Endothelial cell (in vitro differentiated cells): ENCODE results near the gene SAMD4A. TPM values are rescaled to one million over a fixed set of nuclear protein-coding genes. Genes with fewer than 3 reads are reported as not detected.
A peak's percentile ranks its signal among the peaks of the same experiment; 100 is the strongest.

Source experiments
- DNase-seq: peaks from one replicate; pipeline ENCODE4 v3.0.0; 2021; ENCODE audit warnings: low spot score
- H3K27ac Mint-ChIP-seq: one replicate; pipeline ENCODE4 v1.8.0; 2021; ENCODE audit warnings: mixed read lengths, inconsistent platforms; ENCODE audit not compliant: unreplicated experiment
- H3K27me3 Mint-ChIP-seq: one replicate; pipeline ENCODE4 v1.8.0; 2021; ENCODE audit warnings: mild to moderate bottlenecking, moderate library complexity, mixed read lengths, inconsistent platforms; ENCODE audit not compliant: unreplicated experiment
- H3K36me3 Mint-ChIP-seq: one replicate; pipeline ENCODE4 v1.8.0; 2021; ENCODE audit warnings: mild to moderate bottlenecking, low read depth, mixed read lengths, inconsistent platforms; ENCODE audit not compliant: unreplicated experiment
- H3K4me1 Mint-ChIP-seq: one replicate; pipeline ENCODE4 v1.8.0; 2021; ENCODE audit warnings: mild to moderate bottlenecking, mixed read lengths, inconsistent platforms; ENCODE audit not compliant: unreplicated experiment
- H3K4me3 Mint-ChIP-seq: one replicate; pipeline ENCODE4 v1.8.0; 2021; ENCODE audit warnings: mild to moderate bottlenecking, mixed read lengths, inconsistent platforms; ENCODE audit not compliant: unreplicated experiment
- H3K9me3 Mint-ChIP-seq: one replicate; pipeline ENCODE4 v1.8.0; 2021; ENCODE audit warnings: mixed read lengths, inconsistent platforms; ENCODE audit not compliant: unreplicated experiment
- total RNA-seq: library from RNA; stranded (reverse); fragmentation: NEBNext Ultra II Directional; extraction: Animal tissue kit (Norgen Biotek cat#: 25700); gene quantifications from one replicate; pipeline ENCODE4 v1.2.1, GENCODE V29; 2021; ENCODE audit not compliant: unreplicated experiment
- TF ChIP-seq, protein P1 (sequence below): fragments of 200-600 bp; sonication (generic); IDR thresholded peaks from one replicate; pipeline ENCODE4 v1.5.0; 2021; ENCODE audit warnings: antibody characterized with exemption; ENCODE audit not compliant: unreplicated experiment

The SAMD4A gene
- total RNA-seq, 1 donor from 2014 or later: 9.2 TPM

DNA sequence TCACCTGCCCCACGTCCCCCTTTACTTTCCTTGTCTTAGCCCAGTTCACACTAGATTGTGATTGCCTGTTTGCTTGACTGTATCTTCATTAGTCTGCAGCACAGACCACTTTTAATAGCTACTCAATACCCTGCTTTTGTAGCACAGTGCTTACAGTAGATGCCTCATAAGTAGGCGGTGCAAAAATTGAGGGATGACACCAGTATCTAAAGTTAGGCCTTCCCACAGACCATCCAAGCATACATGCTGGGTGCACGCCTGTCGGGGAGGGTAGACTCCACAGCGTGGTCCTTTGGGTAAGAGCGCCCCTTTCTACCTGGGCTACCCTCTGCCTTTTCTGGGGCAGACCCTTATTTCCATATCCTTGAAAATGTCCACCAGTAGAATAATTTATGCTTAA is 194.9 kb downstream of the SAMD4A start:
- TF ChIP-seq, protein P1, sequence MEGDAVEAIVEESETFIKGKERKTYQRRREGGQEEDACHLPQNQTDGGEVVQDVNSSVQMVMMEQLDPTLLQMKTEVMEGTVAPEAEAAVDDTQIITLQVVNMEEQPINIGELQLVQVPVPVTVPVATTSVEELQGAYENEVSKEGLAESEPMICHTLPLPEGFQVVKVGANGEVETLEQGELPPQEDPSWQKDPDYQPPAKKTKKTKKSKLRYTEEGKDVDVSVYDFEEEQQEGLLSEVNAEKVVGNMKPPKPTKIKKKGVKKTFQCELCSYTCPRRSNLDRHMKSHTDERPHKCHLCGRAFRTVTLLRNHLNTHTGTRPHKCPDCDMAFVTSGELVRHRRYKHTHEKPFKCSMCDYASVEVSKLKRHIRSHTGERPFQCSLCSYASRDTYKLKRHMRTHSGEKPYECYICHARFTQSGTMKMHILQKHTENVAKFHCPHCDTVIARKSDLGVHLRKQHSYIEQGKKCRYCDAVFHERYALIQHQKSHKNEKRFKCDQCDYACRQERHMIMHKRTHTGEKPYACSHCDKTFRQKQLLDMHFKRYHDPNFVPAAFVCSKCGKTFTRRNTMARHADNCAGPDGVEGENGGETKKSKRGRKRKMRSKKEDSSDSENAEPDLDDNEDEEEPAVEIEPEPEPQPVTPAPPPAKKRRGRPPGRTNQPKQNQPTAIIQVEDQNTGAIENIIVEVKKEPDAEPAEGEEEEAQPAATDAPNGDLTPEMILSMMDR: no peak
- no peak for DNase-seq
- Mint-ChIP-seq H3K27ac (no peak overlapping the region), H3K9me3 (no peaks in the 10 kb centered on the region), H3K4me3 (peak overlapping the region; percentile 24), H3K36me3 (peaks cover 12% of the 10 kb centered on the region), H3K27me3 (peaks cover 6% of the 10 kb centered on the region), H3K4me1 (peaks cover 8% of the 10 kb centered on the region)

DNA sequence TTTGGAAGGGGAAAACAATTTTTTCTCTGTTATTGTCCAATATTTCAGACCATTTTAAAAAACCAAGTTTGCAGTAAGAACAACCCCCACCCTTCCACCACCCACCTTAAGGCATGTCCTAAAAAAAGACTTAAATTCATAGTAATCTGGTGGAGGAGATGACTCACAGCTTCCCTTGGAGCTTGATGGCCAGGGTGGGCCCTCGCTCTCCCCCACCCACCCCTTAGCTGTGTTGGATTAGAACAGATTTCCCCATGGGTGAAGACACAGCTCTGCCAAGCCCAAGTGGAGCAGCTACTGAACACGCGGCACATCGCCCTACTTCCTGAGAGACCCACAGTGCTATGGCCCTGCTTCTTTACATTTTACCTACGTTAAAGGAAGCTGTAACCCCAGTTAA is 195.4 kb downstream of the SAMD4A start:
- DNase-seq: no peak
- TF ChIP-seq, protein P1: no peak
- peaks cover 12% of the 10 kb centered on the region for H3K36me3 Mint-ChIP-seq
- peaks cover 6% of the 10 kb centered on the region for H3K27me3 Mint-ChIP-seq
- no peaks in the 10 kb centered on the region for H3K9me3 Mint-ChIP-seq
- H3K27ac Mint-ChIP-seq: peak overlapping the region; percentile 52
- H3K4me1 Mint-ChIP-seq: peaks cover 4% of the 10 kb centered on the region
- no peak overlapping the region for H3K4me3 Mint-ChIP-seq

DNA sequence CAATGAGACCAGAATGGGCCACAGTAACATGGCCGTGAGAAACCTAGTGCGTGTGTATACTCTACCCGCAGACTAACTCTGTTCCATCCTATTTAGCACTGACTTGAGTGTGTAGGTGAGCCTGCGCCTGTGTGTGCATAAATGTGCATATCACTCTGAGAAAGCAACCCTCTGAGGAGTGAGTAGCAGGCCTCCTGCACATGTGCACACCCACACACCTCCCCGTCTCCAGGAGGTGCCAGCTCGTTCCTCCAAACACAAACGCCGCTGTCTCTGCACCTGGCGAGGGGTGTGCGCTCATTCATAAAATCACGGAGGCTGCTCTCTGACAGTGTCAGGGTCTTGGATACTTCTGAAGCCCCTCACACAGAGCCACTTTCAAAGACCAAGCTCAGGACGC is 196.8 kb downstream of the SAMD4A start:
- H3K27me3 Mint-ChIP-seq: peaks cover 9% of the 10 kb centered on the region
- no peak for DNase-seq

DNA sequence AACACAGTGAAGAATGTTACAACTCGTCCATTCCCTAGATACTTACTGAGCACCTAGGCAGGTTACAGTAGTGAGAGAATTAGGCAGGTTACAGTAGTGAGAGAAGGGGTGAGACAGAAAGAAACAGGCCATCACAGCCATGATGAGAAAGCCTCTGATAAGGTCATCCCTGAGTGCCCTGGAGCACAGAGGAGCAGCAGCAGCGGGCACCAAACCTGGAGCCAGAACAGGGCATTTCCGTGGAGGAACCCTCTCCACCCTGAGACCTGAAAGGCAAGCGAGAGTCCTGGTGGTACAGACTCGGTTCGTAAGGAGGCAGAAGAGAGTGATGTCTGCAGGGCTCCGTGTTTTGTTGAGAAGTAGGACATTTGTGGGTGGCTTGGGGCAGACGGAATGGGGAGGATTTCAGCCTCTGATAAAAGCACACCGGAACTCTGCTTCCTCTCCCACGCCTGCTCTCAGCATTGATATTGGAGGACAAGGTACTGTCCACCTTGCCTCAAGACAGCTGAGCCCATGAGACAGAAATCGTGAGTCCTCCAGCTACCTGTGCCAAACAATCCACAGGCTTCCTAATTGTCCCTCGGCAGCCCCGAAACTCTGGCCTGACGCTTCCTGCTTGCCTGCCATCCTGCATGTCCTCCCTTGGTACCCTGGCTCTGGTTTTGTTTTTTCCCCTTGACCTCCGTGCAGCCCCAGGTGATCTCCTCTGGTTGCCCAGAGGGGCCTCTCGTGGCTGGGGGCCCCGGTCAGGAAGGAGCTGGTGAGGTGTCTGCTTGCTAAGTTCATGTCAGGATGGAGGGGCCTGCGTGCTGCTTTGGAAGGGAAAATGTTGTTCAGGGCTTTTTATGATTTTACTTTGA is 199.6 kb downstream of the SAMD4A start:
- DNase-seq: no peak
- Mint-ChIP-seq H3K27me3 (peaks cover 5% of the 10 kb centered on the region), H3K4me1 (no peaks in the 10 kb centered on the region), H3K9me3 (no peaks in the 10 kb centered on the region), H3K36me3 (peaks cover 9% of the 10 kb centered on the region), H3K27ac (no peak overlapping the region), H3K4me3 (no peak overlapping the region)
- TF ChIP-seq, protein P1: no peak

More for the DNA sequence above, 196.8 kb downstream of the SAMD4A start:
- peaks cover 12% of the 10 kb centered on the region for H3K36me3 Mint-ChIP-seq
- no peak overlapping the region for H3K27ac Mint-ChIP-seq
- no peak overlapping the region for H3K4me3 Mint-ChIP-seq
- TF ChIP-seq, protein P1: no peak
- H3K9me3 Mint-ChIP-seq: no peaks in the 10 kb centered on the region
- H3K4me1 Mint-ChIP-seq: no peaks in the 10 kb centered on the region

DNA sequence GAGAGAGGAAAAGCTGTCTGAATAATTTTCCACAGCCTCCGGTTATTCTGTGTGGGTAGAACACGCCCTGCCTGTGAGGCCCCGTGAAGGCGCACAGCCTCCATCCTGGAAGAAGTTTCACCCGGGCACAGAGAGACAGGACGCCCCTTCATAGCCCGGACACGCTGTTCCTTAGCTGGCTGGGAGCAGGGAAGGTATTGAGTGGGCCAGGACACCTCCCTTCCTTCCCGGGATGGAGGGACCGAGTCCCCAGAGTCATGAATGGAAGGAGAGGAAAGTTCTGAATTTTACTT is 200.2 kb downstream of the SAMD4A start:
- TF ChIP-seq, protein P1: no peak
- no peak overlapping the region for H3K4me3 Mint-ChIP-seq
- no peak for DNase-seq
- H3K27ac Mint-ChIP-seq: no peak overlapping the region
- peaks cover 5% of the 10 kb centered on the region for H3K27me3 Mint-ChIP-seq
- H3K36me3 Mint-ChIP-seq: peaks cover 9% of the 10 kb centered on the region
- no peaks in the 10 kb centered on the region for H3K4me1 Mint-ChIP-seq
- H3K9me3 Mint-ChIP-seq: no peaks in the 10 kb centered on the region
